OCI-LY3 (cell line): Measurements from ENCODE around the gene SLC25A24.

Source experiments
- CTCF ChIP-seq: fragments of 200-600, 300-600 bp; sonication (generic); IDR thresholded peaks from 2 replicates; pipeline ENCODE4 v1.5.1; 2014; ENCODE audit warnings: antibody characterized with exemption, low read length, low read depth
- EZH2phosphoT487 ChIP-seq: fragments of 200-600 bp; shearing (Covaris generic); IDR thresholded peaks from 2 replicates; pipeline ENCODE4 v1.6.1; 2018; ENCODE audit warnings: antibody characterized with exemption, mixed run types, low read depth

- TF ChIP-seq CTCF (no peak), EZH2phosphoT487 (no peak)
These were observed 45.8 kb downstream of the SLC25A24 start for GRCh38 chr1:108154314-108154713.
